GM19455 (cell line): Measurements from ENCODE around the gene DOK7.

Source experiments
- ATAC-seq: cut with Tn5 transposase; IDR thresholded peaks from one replicate; pipeline ENCODE4 v1.9.1; 2021; ENCODE audit not compliant: unreplicated experiment

DOK7 gene

GRCh38 chr4:3518511-3518880, 55.4 kb downstream of the DOK7 start:
- no peak for ATAC-seq

- no peak for ATAC-seq
These were observed 55.8 kb downstream of the DOK7 start for GRCh38 chr4:3518941-3519340.

GRCh38 chr4:3519468-3520264, 56.6 kb downstream of the DOK7 start:
- ATAC-seq, result no peak

GRCh38 chr4:3520276-3520675, 57.2 kb downstream of the DOK7 start:
- ATAC-seq, result no peak

GRCh38 chr4:3520796-3521600, 57.9 kb downstream of the DOK7 start:
- no peak for ATAC-seq

GRCh38 chr4:3521621-3522325, 58.7 kb downstream of the DOK7 start:
- ATAC-seq, result no peak

GRCh38 chr4:3522326-3522640, 59.2 kb downstream of the DOK7 start:
- ATAC-seq, result no peak

GRCh38 chr4:3522651-3523050, 59.5 kb downstream of the DOK7 start:
- no peak for ATAC-seq

- ATAC-seq, result no peak
These were observed 60.1 kb downstream of the DOK7 start for GRCh38 chr4:3523146-3523627.

GRCh38 chr4:3523628-3524221, 60.6 kb downstream of the DOK7 start:
- ATAC-seq, result no peak

GRCh38 chr4:3524349-3524748, 61.2 kb downstream of the DOK7 start:
- no peak for ATAC-seq

GRCh38 chr4:3524920-3525319, 61.8 kb downstream of the DOK7 start:
- ATAC-seq, result no peak

- no peak for ATAC-seq
These were observed 62.7 kb downstream of the DOK7 start for GRCh38 chr4:3525532-3526430.

- no peak for ATAC-seq
These were observed 63.4 kb downstream of the DOK7 start for GRCh38 chr4:3526456-3526855.

- no peak for ATAC-seq
These were observed 64.2 kb downstream of the DOK7 start for GRCh38 chr4:3527101-3527913.

GRCh38 chr4:3527914-3528876, 65.1 kb downstream of the DOK7 start:
- ATAC-seq, result no peak

GRCh38 chr4:3529363-3529762, 66.3 kb downstream of the DOK7 start:
- ATAC-seq, result no peak

- ATAC-seq, result no peak
These were observed 66.9 kb downstream of the DOK7 start for GRCh38 chr4:3530051-3530450.
